HG02852 (cell line): Measurements from ENCODE around the gene FBXL12.
"Not testable (repeated sequence)": the region's sequence is repeated elsewhere in the genome, so short reads cannot be mapped to it uniquely, and the experiment has no call there.

ENCODE experiments used
- ATAC-seq: cut with Tn5 transposase; IDR thresholded peaks from one replicate; pipeline ENCODE4 v1.9.1; 2021; ENCODE audit warnings: mild to moderate bottlenecking, moderate library complexity; ENCODE audit not compliant: unreplicated experiment

FBXL12 gene

GRCh38 chr19:9842834-9843625 is 24.2 kb upstream of the FBXL12 start:
- no peak for ATAC-seq

GRCh38 chr19:9839415-9839814 is 20.5 kb upstream of the FBXL12 start:
- ATAC-seq = no peak

GRCh38 chr19:9838324-9838723 is 19.4 kb upstream of the FBXL12 start:
- no peak for ATAC-seq

- ATAC-seq = no peak
These were observed 17.1 kb upstream of the FBXL12 start for GRCh38 chr19:9836021-9836420.

GRCh38 chr19:9835507-9835949 is 16.6 kb upstream of the FBXL12 start:
- peak; percentile 7 for ATAC-seq

GRCh38 chr19:9834726-9835506 is 16.0 kb upstream of the FBXL12 start, which contains the start of gene PIN1:
PIN1 (plus strand) TSS chr19:9835318; CDS start chr19:9835345, 27 bp downstream.
- ATAC-seq = peak; percentile 96

GRCh38 chr19:9834307-9834725 is 15.4 kb upstream of the FBXL12 start:
- no peak for ATAC-seq

- ATAC-seq = no peak
These were observed 9.7 kb upstream of the FBXL12 start for GRCh38 chr19:9828551-9829063.

- ATAC-seq = peak; percentile 87
These were observed 8.7 kb upstream of the FBXL12 start, which contains the start of gene UBL5 for GRCh38 chr19:9827289-9828238. UBL5 (plus strand) TSS chr19:9827918; CDS start chr19:9828338, 420 bp downstream.

GRCh38 chr19:9823816-9824215 is 4.9 kb upstream of the FBXL12 start:
- ATAC-seq = no peak

- ATAC-seq = not testable (repeated sequence)
These were observed 1.2 kb upstream of the FBXL12 start for GRCh38 chr19:9820034-9820433.

GRCh38 chr19:9819596-9819909 is 674 bp upstream of the FBXL12 start:
- ATAC-seq = no peak

GRCh38 chr19:9818175-9818733 is 625 bp downstream of the FBXL12 start:
- no peak for ATAC-seq

GRCh38 chr19:9811139-9811538 is 7.7 kb downstream of the FBXL12 start:
- ATAC-seq = no peak

- no peak for ATAC-seq
These were observed 9.7 kb downstream of the FBXL12 start for GRCh38 chr19:9808855-9809824.

- ATAC-seq = no peak
These were observed 12.1 kb downstream of the FBXL12 start for GRCh38 chr19:9806803-9807202.

- no peak for ATAC-seq
These were observed 16.9 kb downstream of the FBXL12 start for GRCh38 chr19:9801976-9802375.

GRCh38 chr19:9799162-9799561 is 19.7 kb downstream of the FBXL12 start:
- ATAC-seq = no peak

- no peak for ATAC-seq
These were observed 21.0 kb downstream of the FBXL12 start for GRCh38 chr19:9797871-9798270.
